ENCODE measurements around the gene LARP6. TPM values are rescaled to one million over a fixed set of nuclear protein-coding genes. Genes with fewer than 3 reads are reported as not detected.
"Not testable (repeated sequence)": the region's sequence is repeated elsewhere in the genome, so short reads cannot be mapped to it uniquely, and the experiment has no call there.

Gene LARP6
- total RNA-seq, 2 experiments from 2014 or later, result 0.14 TPM; not detected in 1

GRCh38 chr15:70873232-70874054, 19.5 kb upstream of the LARP6 start:
- no peaks in the 10 kb centered on the region for H3K9me3 Mint-ChIP-seq (ENCODE audit: low read depth)
- H3K36me3 Mint-ChIP-seq (ENCODE audit: low read depth), result no peaks in the 10 kb centered on the region
- H3K27ac Mint-ChIP-seq, result no peak overlapping the region
- peaks cover 19% of the 10 kb centered on the region for H3K27me3 Mint-ChIP-seq
- no peaks in the 10 kb centered on the region for H3K4me1 Mint-ChIP-seq
- POLR2A ChIA-PET, result no interaction called here
- CTCF ChIA-PET, result interaction anchor here (0.6 to 1.4 kb wide), 3 partner anchors 16 to 52 kb away, joined by 3 read pairs; no protein-coding TSS in a partner anchor
- DNase-seq, result no peak
- intact Hi-C loops (cut with DNase I, micrococcal nuclease), result no loop called here
- no peak for ATAC-seq
- H3K4me3 Mint-ChIP-seq, result no peak overlapping the region

DNA sequence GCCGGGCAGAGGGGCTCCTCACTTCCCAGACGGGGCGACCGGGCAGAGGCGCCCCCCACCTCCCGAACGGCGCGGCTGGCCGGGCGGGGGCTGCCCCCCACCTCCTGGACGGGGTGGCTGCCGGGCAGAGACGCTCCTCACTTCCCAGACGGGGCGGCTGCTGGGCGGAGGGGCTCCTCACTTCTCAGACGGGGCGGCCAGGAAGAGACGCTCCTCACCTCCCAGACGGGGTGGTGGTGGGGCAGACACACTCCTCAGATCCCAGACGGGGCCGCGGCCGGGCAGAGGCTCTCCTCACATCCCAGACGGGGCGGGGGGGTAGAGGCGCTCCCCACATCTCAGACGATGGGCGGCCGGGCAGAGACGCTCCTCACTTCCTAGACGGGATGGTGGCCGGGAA, 17.5 kb upstream of the LARP6 start:
- CTCF ChIA-PET; H3K27ac Mint-ChIP-seq; ATAC-seq; intact Hi-C loops (cut with DNase I, micrococcal nuclease); H3K36me3 Mint-ChIP-seq (ENCODE audit: low read depth); H3K9me3 Mint-ChIP-seq (ENCODE audit: low read depth); H3K4me3 Mint-ChIP-seq; POLR2A ChIA-PET; DNase-seq; H3K4me1 Mint-ChIP-seq: not testable (repeated sequence)
- H3K27me3 Mint-ChIP-seq, result peaks cover 15% of the 10 kb centered on the region

GRCh38 chr15:70870051-70870450, 16.1 kb upstream of the LARP6 start:
- no peak overlapping the region for H3K27ac Mint-ChIP-seq
- ChIA-PET POLR2A (no interaction called here), CTCF (interaction anchor here (0.5 to 1.3 kb wide), 4 partner anchors 11 to 634 kb away, joined by 3 to 5 read pairs (median 3); no protein-coding TSS in a partner anchor)
- DNase-seq, result no peak
- intact Hi-C loops (cut with DNase I, micrococcal nuclease), result no loop called here
- no peak overlapping the region for H3K4me3 Mint-ChIP-seq
- no peaks in the 10 kb centered on the region for H3K4me1 Mint-ChIP-seq
- H3K9me3 Mint-ChIP-seq (ENCODE audit: low read depth), result no peaks in the 10 kb centered on the region
- no peaks in the 10 kb centered on the region for H3K36me3 Mint-ChIP-seq (ENCODE audit: low read depth)
- H3K27me3 Mint-ChIP-seq, result peaks cover 11% of the 10 kb centered on the region
- peak; percentile 64 for ATAC-seq

DNA sequence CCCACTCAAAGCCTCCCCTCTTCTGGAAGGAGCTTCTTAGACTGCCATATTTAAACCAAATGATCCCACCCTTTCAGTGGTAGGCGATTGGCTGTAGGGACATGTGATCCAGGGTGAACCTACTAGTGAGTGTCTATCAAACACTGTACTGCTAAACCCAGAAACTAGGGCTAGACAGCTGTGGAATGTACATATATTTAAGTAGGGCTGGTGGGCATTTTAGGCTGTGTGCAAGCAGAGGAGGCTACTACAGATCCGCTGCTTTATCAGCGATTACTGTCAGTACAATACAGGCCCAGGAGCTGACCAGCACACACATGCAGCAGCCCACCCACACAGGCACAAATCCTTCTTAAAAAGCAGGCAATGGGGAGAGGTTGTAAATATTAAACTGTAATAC, 15.4 kb upstream of the LARP6 start:
- ChIA-PET POLR2A (no interaction called here), CTCF (interaction anchor here (0.5 to 1.3 kb wide), 4 partner anchors 10 to 635 kb away, joined by 3 to 5 read pairs (median 3); no protein-coding TSS in a partner anchor)
- no peak overlapping the region for H3K27ac Mint-ChIP-seq
- DNase-seq (no peak), ATAC-seq (no peak)
- no peak overlapping the region for H3K4me3 Mint-ChIP-seq
- H3K36me3 Mint-ChIP-seq (ENCODE audit: low read depth), result no peaks in the 10 kb centered on the region
- intact Hi-C loops (cut with DNase I, micrococcal nuclease), result no loop called here
- H3K27me3 Mint-ChIP-seq, result peaks cover 8% of the 10 kb centered on the region
- H3K9me3 Mint-ChIP-seq (ENCODE audit: low read depth), result no peaks in the 10 kb centered on the region
- H3K4me1 Mint-ChIP-seq, result no peaks in the 10 kb centered on the region

- Mint-ChIP-seq H3K4me1 (no peaks in the 10 kb centered on the region), H3K27me3 (peaks cover 2% of the 10 kb centered on the region), H3K27ac (no peak overlapping the region), H3K4me3 (no peak overlapping the region), H3K9me3 (ENCODE audit: low read depth) (no peaks in the 10 kb centered on the region), H3K36me3 (ENCODE audit: low read depth) (no peaks in the 10 kb centered on the region)
- CTCF ChIA-PET, result interaction anchor here (0.6 to 0.9 kb wide), 2 partner anchors 44 to 94 kb away, joined by 3 to 4 read pairs; no protein-coding TSS in a partner anchor
- POLR2A ChIA-PET, result no interaction called here
- DNase-seq, result no peak
- intact Hi-C loops (cut with DNase I, micrococcal nuclease), result no loop called here
- ATAC-seq, result no peak
Observed at GRCh38 chr15:70867911-70868467, 14.0 kb upstream of the LARP6 start.

GRCh38 chr15:70866982-70867641, 13.2 kb upstream of the LARP6 start:
- peaks cover 2% of the 10 kb centered on the region for H3K27me3 Mint-ChIP-seq
- no peaks in the 10 kb centered on the region for H3K9me3 Mint-ChIP-seq (ENCODE audit: low read depth)
- intact Hi-C loops (cut with DNase I, micrococcal nuclease), result no loop called here
- no peak overlapping the region for H3K27ac Mint-ChIP-seq
- no peak for ATAC-seq
- CTCF ChIA-PET, result interaction anchor here (0.6 kb wide), 1 partner anchor 93 kb away, joined by 3 read pairs; no protein-coding TSS in a partner anchor
- POLR2A ChIA-PET, result no interaction called here
- no peak for DNase-seq
- H3K36me3 Mint-ChIP-seq (ENCODE audit: low read depth), result no peaks in the 10 kb centered on the region
- H3K4me3 Mint-ChIP-seq, result no peak overlapping the region
- H3K4me1 Mint-ChIP-seq, result no peaks in the 10 kb centered on the region

- ATAC-seq (no peak), DNase-seq (no peak)
- Mint-ChIP-seq H3K4me3 (no peak overlapping the region), H3K36me3 (ENCODE audit: low read depth) (no peaks in the 10 kb centered on the region), H3K9me3 (ENCODE audit: low read depth) (no peaks in the 10 kb centered on the region), H3K27me3 (peaks cover 6% of the 10 kb centered on the region), H3K27ac (no peak overlapping the region), H3K4me1 (no peaks in the 10 kb centered on the region)
- ChIA-PET CTCF (no interaction called here), POLR2A (no interaction called here)
- intact Hi-C loops (cut with DNase I, micrococcal nuclease), result no loop called here
Observed at GRCh38 chr15:70863450-70864218, 9.7 kb upstream of the LARP6 start.

DNA sequence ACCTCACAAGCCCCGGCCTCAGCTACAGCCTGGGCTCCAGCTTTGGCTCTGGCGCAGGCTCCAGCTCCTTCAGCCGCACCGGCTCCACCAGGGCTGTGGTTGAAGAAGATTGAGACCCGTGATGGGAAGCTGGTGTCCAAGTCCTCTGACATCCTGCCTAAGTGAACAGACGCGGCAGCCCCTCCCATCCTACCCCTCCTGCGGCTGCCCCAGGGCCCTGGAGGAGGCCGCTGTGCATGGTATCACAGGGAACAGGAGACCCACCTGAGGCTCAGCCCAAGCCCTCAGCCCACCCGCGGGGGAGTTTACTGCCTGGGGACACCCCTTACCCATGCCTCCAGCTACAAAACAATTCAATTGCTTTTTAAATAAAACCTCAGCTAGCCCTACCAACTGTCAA, 6.0 kb upstream of the LARP6 start:
- CTCF ChIA-PET, result interaction anchor here (1.1 to 1.2 kb wide), 2 partner anchors 10 to 46 kb away, joined by 3 read pairs; no protein-coding TSS in a partner anchor
- ATAC-seq, result no peak
- intact Hi-C loops (cut with DNase I, micrococcal nuclease), result no loop called here
- H3K36me3 Mint-ChIP-seq (ENCODE audit: low read depth), result no peaks in the 10 kb centered on the region
- no peak for DNase-seq
- POLR2A ChIA-PET, result interaction anchor here (0.6 kb wide), 1 partner anchor 141 kb away, joined by 3 read pairs; no protein-coding TSS in a partner anchor
- H3K4me3 Mint-ChIP-seq, result no peak overlapping the region
- H3K27me3 Mint-ChIP-seq, result peaks cover 10% of the 10 kb centered on the region
- H3K27ac Mint-ChIP-seq, result no peak overlapping the region
- H3K9me3 Mint-ChIP-seq (ENCODE audit: low read depth), result no peaks in the 10 kb centered on the region
- H3K4me1 Mint-ChIP-seq, result no peaks in the 10 kb centered on the region

DNA sequence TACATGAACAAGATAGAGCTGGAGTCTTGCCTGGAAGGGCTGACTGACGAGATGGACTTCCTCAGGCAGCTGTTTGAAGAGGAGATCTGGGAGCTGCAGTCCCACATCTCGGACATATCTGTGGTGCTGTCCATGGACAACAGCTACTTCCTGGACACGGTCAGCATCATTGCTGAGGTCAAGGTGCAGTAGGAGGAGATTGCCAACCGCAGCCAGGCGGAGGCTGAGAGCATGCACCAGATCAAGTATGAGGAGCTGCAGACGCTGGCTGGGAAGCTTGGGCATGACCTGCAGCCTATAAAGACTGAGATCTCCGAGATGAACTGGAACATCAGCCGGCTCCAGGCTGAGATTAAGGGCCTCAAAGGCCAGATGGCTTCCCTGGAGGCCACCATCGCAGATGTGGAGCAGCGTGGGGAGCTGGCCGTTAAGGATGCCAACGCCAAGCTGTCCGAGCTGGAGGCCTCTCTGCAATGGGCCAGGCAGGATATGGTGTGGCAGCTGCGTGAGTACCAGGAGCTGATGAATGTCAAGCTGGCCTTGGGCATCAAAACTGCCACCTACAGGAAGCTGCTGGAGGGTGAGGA, 5.5 kb upstream of the LARP6 start:
- peaks cover 16% of the 10 kb centered on the region for H3K27me3 Mint-ChIP-seq
- H3K4me1 Mint-ChIP-seq, result peaks cover 2% of the 10 kb centered on the region
- no peak overlapping the region for H3K27ac Mint-ChIP-seq
- no peaks in the 10 kb centered on the region for H3K36me3 Mint-ChIP-seq (ENCODE audit: low read depth)
- H3K4me3 Mint-ChIP-seq, result no peak overlapping the region
- ATAC-seq, result no peak
- ChIA-PET CTCF (interaction anchor here (1.0 to 1.2 kb wide), 3 partner anchors 10 to 47 kb away, joined by 3 to 5 read pairs (median 3); no protein-coding TSS in a partner anchor), POLR2A (interaction anchor here (0.6 kb wide), 1 partner anchor 141 kb away, joined by 3 read pairs; no protein-coding TSS in a partner anchor)
- no peak for DNase-seq
- H3K9me3 Mint-ChIP-seq (ENCODE audit: low read depth), result no peaks in the 10 kb centered on the region
- intact Hi-C loops (cut with DNase I, micrococcal nuclease), result no loop called here

DNA sequence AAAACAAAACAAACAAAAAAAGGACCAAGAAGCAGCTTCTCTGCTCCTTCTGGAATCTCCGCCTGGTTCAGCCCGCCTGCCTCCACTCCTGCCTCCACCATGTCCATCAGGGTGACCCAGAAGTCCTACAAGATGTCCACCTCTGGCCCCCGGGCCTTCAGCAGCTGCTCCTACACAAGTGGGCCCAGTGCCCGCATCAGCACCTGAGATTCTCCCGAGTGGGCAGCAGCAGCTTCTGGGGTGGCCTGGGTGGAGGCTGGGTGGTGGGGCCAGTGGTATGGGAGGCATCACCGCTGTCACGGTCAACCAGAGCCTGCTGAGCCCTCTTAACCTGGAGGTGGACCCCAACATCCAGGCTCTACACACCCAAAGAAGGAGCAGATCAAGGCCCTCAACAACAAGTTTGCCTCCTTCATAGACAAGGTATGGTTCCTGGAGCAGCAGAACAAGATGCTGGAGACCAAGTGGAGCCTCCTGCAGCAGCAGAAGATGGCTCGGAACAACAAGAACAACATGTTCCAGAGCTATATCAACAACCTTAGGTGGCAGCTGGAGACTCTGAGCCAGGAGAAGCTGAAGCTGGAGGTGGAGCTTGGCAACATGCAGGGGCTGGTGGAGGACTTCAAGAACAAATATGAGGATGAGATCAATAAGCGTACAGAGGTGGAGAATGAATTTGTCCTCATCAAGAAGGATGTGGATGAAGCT, 4.8 kb upstream of the LARP6 start:
- ATAC-seq; POLR2A ChIA-PET; DNase-seq; intact Hi-C loops (cut with DNase I, micrococcal nuclease); H3K27ac Mint-ChIP-seq; H3K36me3 Mint-ChIP-seq (ENCODE audit: low read depth); H3K4me3 Mint-ChIP-seq; H3K4me1 Mint-ChIP-seq; H3K9me3 Mint-ChIP-seq (ENCODE audit: low read depth): not testable (repeated sequence)
- CTCF ChIA-PET, result interaction anchor here (1.0 to 1.2 kb wide), 3 partner anchors 11 to 48 kb away, joined by 3 to 5 read pairs (median 3); no protein-coding TSS in a partner anchor
- H3K27me3 Mint-ChIP-seq, result peaks cover 18% of the 10 kb centered on the region
